HepG2 (cell line): Measurements from ENCODE around the gene PLA2G4F. TPM values are rescaled to one million over a fixed set of nuclear protein-coding genes. Genes with fewer than 3 reads are reported as not detected.

Experiments used
- HMG20A ChIP-seq: IDR thresholded peaks from 2 replicates; pipeline ENCODE4 v1.6.1; 2016; ENCODE audit warnings: borderline replicate concordance
- HMGA1 ChIP-seq: sonication (generic); formaldehyde crosslinking; conservative IDR thresholded peaks from 2 replicates; pipeline ENCODE4 v1.4.0; 2020; ENCODE audit warnings: missing genetic modification reagents
- KLF15 ChIP-seq: sonication (generic); formaldehyde crosslinking; IDR thresholded peaks from 2 replicates; pipeline ENCODE4 v1.8.1; 2023; ENCODE audit warnings: borderline replicate concordance, mild to moderate bottlenecking, inconsistent platforms, missing genetic modification reagents, mixed read lengths
- NFE2 ChIP-seq: sonication (generic); formaldehyde crosslinking; IDR thresholded peaks from 2 replicates; pipeline ENCODE4 v1.4.0; 2020; ENCODE audit warnings: missing genetic modification reagents
- PAF1 ChIP-seq: IDR thresholded peaks from 2 replicates; pipeline ENCODE4 v1.6.1; 2016; ENCODE audit warnings: missing genetic modification reagents, missing compliant biosample characterization
- PLRG1 ChIP-seq: fragments of 450-650 bp; conservative IDR thresholded peaks from 2 replicates; pipeline ENCODE4 v1.6.1; 2016
- SIN3A ChIP-seq: IDR thresholded peaks from 2 replicates; pipeline ENCODE4 v1.6.1; 2011; ENCODE audit warnings: low read depth, mild to moderate bottlenecking, control low read depth, low read length, borderline replicate concordance
- SKI ChIP-seq: fragments of 450-650 bp; IDR thresholded peaks from one replicate; pipeline ENCODE4 v1.6.1; 2018; ENCODE audit warnings: mild to moderate bottlenecking; ENCODE audit not compliant: partially characterized antibody
- TCF7L2 ChIP-seq: IDR thresholded peaks from 2 replicates; pipeline ENCODE4 v1.6.1; 2011; ENCODE audit warnings: mild to moderate bottlenecking, low read depth, low read length, moderate library complexity
- TMF1 ChIP-seq: sonication (generic); formaldehyde crosslinking; IDR thresholded peaks from 2 replicates; pipeline ENCODE4 v1.8.1; 2022; ENCODE audit warnings: low read depth, missing genetic modification reagents
- TSC22D2 ChIP-seq: sonication (generic); formaldehyde crosslinking; IDR thresholded peaks from 2 replicates; pipeline ENCODE4 v1.5.1; 2020; ENCODE audit warnings: missing genetic modification reagents, mild to moderate bottlenecking, borderline replicate concordance
- ZNF205 ChIP-seq: IDR thresholded peaks from 2 replicates; pipeline ENCODE4 v1.6.1; 2018; ENCODE audit warnings: missing biosample characterization, missing genetic modification reagents
- ZNF33B ChIP-seq: sonication (generic); formaldehyde crosslinking; IDR thresholded peaks from 2 replicates; pipeline ENCODE4 v1.5.1; 2020; ENCODE audit warnings: mild to moderate bottlenecking, missing genetic modification reagents
- ZNF747 ChIP-seq: sonication (generic); formaldehyde crosslinking; IDR thresholded peaks from 2 replicates; pipeline ENCODE4 v1.8.1; 2023; ENCODE audit warnings: missing genetic modification reagents, mild to moderate bottlenecking, borderline replicate concordance
- polyA plus RNA-seq, 8 experiments: library from polyadenylated mRNA; depleted of rRNA in 3 of 8; stranded (reverse) in 7 of 8; unstranded in 1 of 8; fragments of >200 nt; fragmentation: Illumina TruSeq in 4 of 8; extraction: Trizol in 4 of 8; gene quantifications; 2 replicates each; pipeline versions ENCODE4 v1.2.1 to v1.2.3, GENCODE V29; 2011 to 2016; ENCODE audit warnings: low read depth in 4 of 8, missing spikeins in 1 of 8, mixed read lengths in 1 of 8; ENCODE audit not compliant: insufficient read depth in 1 of 8
- total RNA-seq, 5 experiments: library from RNA; depleted of rRNA; stranded (reverse); fragments of >200 nt; fragmentation: Illumina TruSeq; extraction: Trizol; gene quantifications; 2 replicates each; pipeline ENCODE4 v1.2.3, GENCODE V29; 2016; ENCODE audit warnings: low read depth in 1 of 5
- TF ChIP-seq, protein P1 (sequence below): sonication (generic); formaldehyde crosslinking; IDR thresholded peaks from 2 replicates; pipeline ENCODE4 v1.4.0; 2020; ENCODE audit warnings: missing genetic modification reagents, borderline replicate concordance
- TF ChIP-seq, protein P2 (sequence below): sonication (generic); formaldehyde crosslinking; IDR thresholded peaks from 2 replicates; pipeline ENCODE4 v1.5.1; 2020; ENCODE audit warnings: missing genetic modification reagents, mild to moderate bottlenecking, borderline replicate concordance
- TF ChIP-seq, protein P3 (sequence below): sonication (generic); formaldehyde crosslinking; IDR thresholded peaks from 2 replicates; pipeline ENCODE4 v1.5.1; 2020; ENCODE audit warnings: mild to moderate bottlenecking, moderate library complexity, missing genetic modification reagents
- TF ChIP-seq, protein P4 (sequence below): sonication (generic); formaldehyde crosslinking; IDR thresholded peaks from 2 replicates; pipeline ENCODE4 v1.4.0; 2020; ENCODE audit warnings: missing genetic modification reagents

PLA2G4F gene
- total and polyA plus RNA-seq, 2 of the 13 experiments (the other 11 are each of a cell fraction or from before 2014, with no cell fraction given): 0.07 TPM; not detected in 1

DNA sequence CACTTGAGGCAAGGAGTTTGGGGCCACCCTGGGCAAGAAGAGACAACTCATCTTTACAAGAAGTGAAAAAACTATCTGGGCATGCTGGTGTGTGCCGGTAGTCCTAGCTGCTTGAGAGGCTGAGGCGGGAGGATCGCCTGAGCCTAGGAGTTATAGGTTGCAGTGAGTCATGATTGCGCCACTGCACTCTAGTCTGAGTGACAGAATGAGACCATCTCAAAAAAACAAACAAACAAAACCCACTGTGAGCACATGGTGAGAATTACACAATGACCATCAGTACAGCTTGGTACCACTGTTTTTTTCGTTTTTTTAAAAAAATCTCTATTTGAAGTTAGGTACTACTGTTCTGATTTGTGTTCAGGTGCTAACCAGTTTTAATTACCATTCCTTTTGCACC is 38.1 kb upstream of the PLA2G4F start (continued):
- no peak for TF ChIP-seq KLF15 (CRISPR knock-in tag)
- TF ChIP-seq, protein P1, sequence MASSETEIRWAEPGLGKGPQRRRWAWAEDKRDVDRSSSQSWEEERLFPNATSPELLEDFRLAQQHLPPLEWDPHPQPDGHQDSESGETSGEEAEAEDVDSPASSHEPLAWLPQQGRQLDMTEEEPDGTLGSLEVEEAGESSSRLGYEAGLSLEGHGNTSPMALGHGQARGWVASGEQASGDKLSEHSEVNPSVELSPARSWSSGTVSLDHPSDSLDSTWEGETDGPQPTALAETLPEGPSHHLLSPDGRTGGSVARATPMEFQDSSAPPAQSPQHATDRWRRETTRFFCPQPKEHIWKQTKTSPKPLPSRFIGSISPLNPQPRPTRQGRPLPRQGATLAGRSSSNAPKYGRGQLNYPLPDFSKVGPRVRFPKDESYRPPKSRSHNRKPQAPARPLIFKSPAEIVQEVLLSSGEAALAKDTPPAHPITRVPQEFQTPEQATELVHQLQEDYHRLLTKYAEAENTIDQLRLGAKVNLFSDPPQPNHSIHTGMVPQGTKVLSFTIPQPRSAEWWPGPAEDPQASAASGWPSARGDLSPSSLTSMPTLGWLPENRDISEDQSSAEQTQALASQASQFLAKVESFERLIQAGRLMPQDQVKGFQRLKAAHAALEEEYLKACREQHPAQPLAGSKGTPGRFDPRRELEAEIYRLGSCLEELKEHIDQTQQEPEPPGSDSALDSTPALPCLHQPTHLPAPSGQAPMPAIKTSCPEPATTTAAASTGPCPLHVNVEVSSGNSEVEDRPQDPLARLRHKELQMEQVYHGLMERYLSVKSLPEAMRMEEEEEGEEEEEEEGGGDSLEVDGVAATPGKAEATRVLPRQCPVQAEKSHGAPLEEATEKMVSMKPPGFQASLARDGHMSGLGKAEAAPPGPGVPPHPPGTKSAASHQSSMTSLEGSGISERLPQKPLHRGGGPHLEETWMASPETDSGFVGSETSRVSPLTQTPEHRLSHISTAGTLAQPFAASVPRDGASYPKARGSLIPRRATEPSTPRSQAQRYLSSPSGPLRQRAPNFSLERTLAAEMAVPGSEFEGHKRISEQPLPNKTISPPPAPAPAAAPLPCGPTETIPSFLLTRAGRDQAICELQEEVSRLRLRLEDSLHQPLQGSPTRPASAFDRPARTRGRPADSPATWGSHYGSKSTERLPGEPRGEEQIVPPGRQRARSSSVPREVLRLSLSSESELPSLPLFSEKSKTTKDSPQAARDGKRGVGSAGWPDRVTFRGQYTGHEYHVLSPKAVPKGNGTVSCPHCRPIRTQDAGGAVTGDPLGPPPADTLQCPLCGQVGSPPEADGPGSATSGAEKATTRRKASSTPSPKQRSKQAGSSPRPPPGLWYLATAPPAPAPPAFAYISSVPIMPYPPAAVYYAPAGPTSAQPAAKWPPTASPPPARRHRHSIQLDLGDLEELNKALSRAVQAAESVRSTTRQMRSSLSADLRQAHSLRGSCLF (CRISPR knock-in tag): no peak
- TF ChIP-seq, protein P2, sequence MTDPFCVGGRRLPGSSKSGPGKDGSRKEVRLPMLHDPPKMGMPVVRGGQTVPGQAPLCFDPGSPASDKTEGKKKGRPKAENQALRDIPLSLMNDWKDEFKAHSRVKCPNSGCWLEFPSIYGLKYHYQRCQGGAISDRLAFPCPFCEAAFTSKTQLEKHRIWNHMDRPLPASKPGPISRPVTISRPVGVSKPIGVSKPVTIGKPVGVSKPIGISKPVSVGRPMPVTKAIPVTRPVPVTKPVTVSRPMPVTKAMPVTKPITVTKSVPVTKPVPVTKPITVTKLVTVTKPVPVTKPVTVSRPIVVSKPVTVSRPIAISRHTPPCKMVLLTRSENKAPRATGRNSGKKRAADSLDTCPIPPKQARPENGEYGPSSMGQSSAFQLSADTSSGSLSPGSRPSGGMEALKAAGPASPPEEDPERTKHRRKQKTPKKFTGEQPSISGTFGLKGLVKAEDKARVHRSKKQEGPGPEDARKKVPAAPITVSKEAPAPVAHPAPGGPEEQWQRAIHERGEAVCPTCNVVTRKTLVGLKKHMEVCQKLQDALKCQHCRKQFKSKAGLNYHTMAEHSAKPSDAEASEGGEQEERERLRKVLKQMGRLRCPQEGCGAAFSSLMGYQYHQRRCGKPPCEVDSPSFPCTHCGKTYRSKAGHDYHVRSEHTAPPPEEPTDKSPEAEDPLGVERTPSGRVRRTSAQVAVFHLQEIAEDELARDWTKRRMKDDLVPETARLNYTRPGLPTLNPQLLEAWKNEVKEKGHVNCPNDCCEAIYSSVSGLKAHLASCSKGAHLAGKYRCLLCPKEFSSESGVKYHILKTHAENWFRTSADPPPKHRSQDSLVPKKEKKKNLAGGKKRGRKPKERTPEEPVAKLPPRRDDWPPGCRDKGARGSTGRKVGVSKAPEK (CRISPR knock-in tag): no peak
- TF ChIP-seq SIN3A: no peak
- peak; percentile 33; the same call in 1 of the 2 replicates for TF ChIP-seq HMG20A
- no peak for TF ChIP-seq NFE2 (CRISPR knock-in tag)
- TF ChIP-seq, protein P3, sequence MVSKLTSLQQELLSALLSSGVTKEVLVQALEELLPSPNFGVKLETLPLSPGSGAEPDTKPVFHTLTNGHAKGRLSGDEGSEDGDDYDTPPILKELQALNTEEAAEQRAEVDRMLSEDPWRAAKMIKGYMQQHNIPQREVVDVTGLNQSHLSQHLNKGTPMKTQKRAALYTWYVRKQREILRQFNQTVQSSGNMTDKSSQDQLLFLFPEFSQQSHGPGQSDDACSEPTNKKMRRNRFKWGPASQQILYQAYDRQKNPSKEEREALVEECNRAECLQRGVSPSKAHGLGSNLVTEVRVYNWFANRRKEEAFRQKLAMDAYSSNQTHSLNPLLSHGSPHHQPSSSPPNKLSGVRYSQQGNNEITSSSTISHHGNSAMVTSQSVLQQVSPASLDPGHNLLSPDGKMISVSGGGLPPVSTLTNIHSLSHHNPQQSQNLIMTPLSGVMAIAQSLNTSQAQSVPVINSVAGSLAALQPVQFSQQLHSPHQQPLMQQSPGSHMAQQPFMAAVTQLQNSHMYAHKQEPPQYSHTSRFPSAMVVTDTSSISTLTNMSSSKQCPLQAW (CRISPR knock-in tag): peak; percentile 51; the same call in 1 of the 2 replicates
- no peak for TF ChIP-seq PAF1
- peak; percentile 90 for TF ChIP-seq ZNF205
- TF ChIP-seq PLRG1: no peak
- no peak for TF ChIP-seq ZNF747 (CRISPR knock-in tag)
- TF ChIP-seq TCF7L2: no peak
- no peak for TF ChIP-seq HMGA1
- no peak for TF ChIP-seq TMF1 (CRISPR knock-in tag)
- TF ChIP-seq, protein P4, sequence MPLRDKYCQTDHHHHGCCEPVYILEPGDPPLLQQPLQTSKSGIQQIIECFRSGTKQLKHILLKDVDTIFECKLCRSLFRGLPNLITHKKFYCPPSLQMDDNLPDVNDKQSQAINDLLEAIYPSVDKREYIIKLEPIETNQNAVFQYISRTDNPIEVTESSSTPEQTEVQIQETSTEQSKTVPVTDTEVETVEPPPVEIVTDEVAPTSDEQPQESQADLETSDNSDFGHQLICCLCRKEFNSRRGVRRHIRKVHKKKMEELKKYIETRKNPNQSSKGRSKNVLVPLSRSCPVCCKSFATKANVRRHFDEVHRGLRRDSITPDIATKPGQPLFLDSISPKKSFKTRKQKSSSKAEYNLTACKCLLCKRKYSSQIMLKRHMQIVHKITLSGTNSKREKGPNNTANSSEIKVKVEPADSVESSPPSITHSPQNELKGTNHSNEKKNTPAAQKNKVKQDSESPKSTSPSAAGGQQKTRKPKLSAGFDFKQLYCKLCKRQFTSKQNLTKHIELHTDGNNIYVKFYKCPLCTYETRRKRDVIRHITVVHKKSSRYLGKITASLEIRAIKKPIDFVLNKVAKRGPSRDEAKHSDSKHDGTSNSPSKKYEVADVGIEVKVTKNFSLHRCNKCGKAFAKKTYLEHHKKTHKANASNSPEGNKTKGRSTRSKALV (CRISPR knock-in tag): no peak
- no peak for TF ChIP-seq TSC22D2 (CRISPR knock-in tag)
- TF ChIP-seq ZNF33B: no peak
- no peak for TF ChIP-seq SKI
